ENCODE data around the gene MPPED1.

- no peak for TF ChIP-seq TAF1 (IDR thresholded peaks at IDR 0.05; ENCODE audit: low read depth)
- TF ChIP-seq, protein P1, sequence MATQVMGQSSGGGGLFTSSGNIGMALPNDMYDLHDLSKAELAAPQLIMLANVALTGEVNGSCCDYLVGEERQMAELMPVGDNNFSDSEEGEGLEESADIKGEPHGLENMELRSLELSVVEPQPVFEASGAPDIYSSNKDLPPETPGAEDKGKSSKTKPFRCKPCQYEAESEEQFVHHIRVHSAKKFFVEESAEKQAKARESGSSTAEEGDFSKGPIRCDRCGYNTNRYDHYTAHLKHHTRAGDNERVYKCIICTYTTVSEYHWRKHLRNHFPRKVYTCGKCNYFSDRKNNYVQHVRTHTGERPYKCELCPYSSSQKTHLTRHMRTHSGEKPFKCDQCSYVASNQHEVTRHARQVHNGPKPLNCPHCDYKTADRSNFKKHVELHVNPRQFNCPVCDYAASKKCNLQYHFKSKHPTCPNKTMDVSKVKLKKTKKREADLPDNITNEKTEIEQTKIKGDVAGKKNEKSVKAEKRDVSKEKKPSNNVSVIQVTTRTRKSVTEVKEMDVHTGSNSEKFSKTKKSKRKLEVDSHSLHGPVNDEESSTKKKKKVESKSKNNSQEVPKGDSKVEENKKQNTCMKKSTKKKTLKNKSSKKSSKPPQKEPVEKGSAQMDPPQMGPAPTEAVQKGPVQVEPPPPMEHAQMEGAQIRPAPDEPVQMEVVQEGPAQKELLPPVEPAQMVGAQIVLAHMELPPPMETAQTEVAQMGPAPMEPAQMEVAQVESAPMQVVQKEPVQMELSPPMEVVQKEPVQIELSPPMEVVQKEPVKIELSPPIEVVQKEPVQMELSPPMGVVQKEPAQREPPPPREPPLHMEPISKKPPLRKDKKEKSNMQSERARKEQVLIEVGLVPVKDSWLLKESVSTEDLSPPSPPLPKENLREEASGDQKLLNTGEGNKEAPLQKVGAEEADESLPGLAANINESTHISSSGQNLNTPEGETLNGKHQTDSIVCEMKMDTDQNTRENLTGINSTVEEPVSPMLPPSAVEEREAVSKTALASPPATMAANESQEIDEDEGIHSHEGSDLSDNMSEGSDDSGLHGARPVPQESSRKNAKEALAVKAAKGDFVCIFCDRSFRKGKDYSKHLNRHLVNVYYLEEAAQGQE (IDR thresholded peaks at IDR 0.05; ENCODE audit: low read depth) = no peak
- TF ChIP-seq RAD21 (IDR thresholded peaks at IDR 0.05; ENCODE audit: low read depth) = no peak
- TF ChIP-seq CEBPB (IDR thresholded peaks at IDR 0.05) = no peak
- TF ChIP-seq MAX (IDR thresholded peaks at IDR 0.05) = no peak
Measured at GRCh38 chr22:43534916-43535315, 123.1 kb downstream of the MPPED1 start.
